Stimulated activated CD4-positive, alpha-beta T cell treated with anti-CD3 and anti-CD28 coated beads, TNF-alpha, amount 100 ng/mL, for 4 hours (primary cell): ENCODE results near the gene MFSD11.
"Not testable (repeated sequence)": the region's sequence is repeated elsewhere in the genome, so short reads cannot be mapped to it uniquely, and the experiment has no call there.

Experiments used
- DNase-seq, 3 experiments: peaks; one replicate each; pipeline ENCODE4 v3.0.0-alpha.2; 2020; ENCODE audit warnings: low read depth in 3 of 3

The MFSD11 gene

GRCh38 chr17:76726776-76727718 lies 10.9 kb upstream of the MFSD11 start, which contains the start of gene METTL23:
METTL23 (plus strand) TSS chr17:76726839; CDS start chr17:76729711, 2,872 bp downstream.
- peak; percentile 55 to 66 (median 60) for DNase-seq

- DNase-seq = no peak
Observed at GRCh38 chr17:76727745-76728456, 10.0 kb upstream of the MFSD11 start.

GRCh38 chr17:76731800-76732733 lies 5.9 kb upstream of the MFSD11 start:
- DNase-seq = not testable (repeated sequence)

- no peak for DNase-seq
Observed at GRCh38 chr17:76732734-76733617, 4.9 kb upstream of the MFSD11 start.

- DNase-seq = no peak
Observed at GRCh38 chr17:76733618-76733957, 4.3 kb upstream of the MFSD11 start.

GRCh38 chr17:76734080-76734840 lies 3.7 kb upstream of the MFSD11 start:
- no peak for DNase-seq

GRCh38 chr17:76735006-76735405 lies 2.9 kb upstream of the MFSD11 start:
- no peak for DNase-seq

- DNase-seq = no peak
Observed at GRCh38 chr17:76735586-76736348, 2.2 kb upstream of the MFSD11 start.

GRCh38 chr17:76736349-76737081 lies 1.4 kb upstream of the MFSD11 start:
- DNase-seq = peak; percentile 52 to 54 (median 52)

- peak; percentile 96 to 98 (median 97) for DNase-seq
Observed at GRCh38 chr17:76737082-76737675, 740 bp upstream of the MFSD11 start, which contains the start of gene SRSF2. SRSF2 (minus strand) TSS chr17:76737331; CDS start chr17:76737160, 171 bp downstream.

GRCh38 chr17:76738468-76738850 lies 540 bp downstream of the MFSD11 start:
- no peak for DNase-seq

GRCh38 chr17:76739568-76740115 lies 1.7 kb downstream of the MFSD11 start:
- DNase-seq = not testable (repeated sequence)

GRCh38 chr17:76740329-76741118 lies 2.6 kb downstream of the MFSD11 start:
- DNase-seq = no peak

- no peak for DNase-seq
Observed at GRCh38 chr17:76742958-76743357, 5.0 kb downstream of the MFSD11 start.

- DNase-seq = no peak
Observed at GRCh38 chr17:76744747-76745146, 6.8 kb downstream of the MFSD11 start.

GRCh38 chr17:76745785-76746184 lies 7.9 kb downstream of the MFSD11 start:
- DNase-seq = not testable (repeated sequence)
